HCT116 (cell line): ENCODE data around the gene INTS1.

Experiments
- CEBPB ChIP-seq: IDR thresholded peaks from 2 replicates; pipeline ENCODE4 v1.6.1; 2012; ENCODE audit warnings: low read depth
- SRF ChIP-seq: IDR thresholded peaks from 2 replicates; pipeline ENCODE4 v1.6.1; 2012; ENCODE audit warnings: low read depth
- ZFX ChIP-seq: fragments of 450-650 bp; IDR thresholded peaks from 2 replicates; pipeline ENCODE4 v1.6.1; 2017
- TF ChIP-seq, protein P1 (sequence below), 3 experiments: fragments of 200-600 bp in 1 of 3; sonication (generic) in 1 of 3; IDR thresholded peaks in 2 of 3; conservative IDR thresholded peaks in 1 of 3; 2 replicates each; pipeline ENCODE4 v1.5.1; 2012 to 2017; ENCODE audit warnings: low read depth in 2 of 3, low read length in 2 of 3, antibody characterized with exemption in 1 of 3, borderline replicate concordance in 1 of 3, control low read depth in 1 of 3, mild to moderate bottlenecking in 1 of 3, mixed read lengths in 1 of 3, mixed run types in 1 of 3, moderate library complexity in 1 of 3; ENCODE audit not compliant: insufficient read depth in 1 of 3

DNA sequence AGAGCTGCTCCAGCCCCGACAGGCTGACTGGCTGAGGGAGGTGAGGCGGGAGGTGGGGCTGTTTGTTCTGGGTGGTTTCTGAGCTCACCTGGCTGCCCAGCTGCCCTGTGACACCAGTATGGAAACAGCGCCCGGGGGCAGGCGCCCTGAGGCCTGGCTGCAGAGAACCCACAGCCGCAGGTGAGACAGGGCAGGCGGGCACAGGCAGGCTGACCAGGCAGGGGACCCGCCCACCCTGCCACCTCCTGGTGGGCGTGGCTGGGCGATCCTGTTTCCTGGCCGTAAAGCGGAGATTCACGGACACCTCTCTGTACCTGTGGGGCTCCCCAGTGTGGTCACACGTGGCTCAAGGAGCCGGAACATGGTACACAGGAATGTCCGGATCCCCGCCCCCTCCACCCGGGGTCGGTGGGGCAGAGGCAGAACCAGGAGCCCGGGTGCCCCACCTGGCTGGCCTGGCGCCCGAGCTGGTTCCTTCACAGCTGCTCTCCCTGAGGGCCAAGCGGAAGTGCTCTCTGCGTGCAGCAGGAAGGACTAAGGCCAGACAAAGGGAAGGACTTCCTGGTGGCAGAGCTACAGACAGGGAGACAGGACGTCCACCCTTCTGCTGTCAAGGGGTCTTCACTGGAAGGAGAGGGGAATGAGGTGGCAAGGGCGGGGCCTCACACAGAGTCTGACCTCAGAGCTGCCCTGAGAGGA is 48.8 kb downstream of the INTS1 start:
- TF ChIP-seq SRF (no peak), CEBPB (no peak), ZFX (no peak)
- TF ChIP-seq, protein P1, sequence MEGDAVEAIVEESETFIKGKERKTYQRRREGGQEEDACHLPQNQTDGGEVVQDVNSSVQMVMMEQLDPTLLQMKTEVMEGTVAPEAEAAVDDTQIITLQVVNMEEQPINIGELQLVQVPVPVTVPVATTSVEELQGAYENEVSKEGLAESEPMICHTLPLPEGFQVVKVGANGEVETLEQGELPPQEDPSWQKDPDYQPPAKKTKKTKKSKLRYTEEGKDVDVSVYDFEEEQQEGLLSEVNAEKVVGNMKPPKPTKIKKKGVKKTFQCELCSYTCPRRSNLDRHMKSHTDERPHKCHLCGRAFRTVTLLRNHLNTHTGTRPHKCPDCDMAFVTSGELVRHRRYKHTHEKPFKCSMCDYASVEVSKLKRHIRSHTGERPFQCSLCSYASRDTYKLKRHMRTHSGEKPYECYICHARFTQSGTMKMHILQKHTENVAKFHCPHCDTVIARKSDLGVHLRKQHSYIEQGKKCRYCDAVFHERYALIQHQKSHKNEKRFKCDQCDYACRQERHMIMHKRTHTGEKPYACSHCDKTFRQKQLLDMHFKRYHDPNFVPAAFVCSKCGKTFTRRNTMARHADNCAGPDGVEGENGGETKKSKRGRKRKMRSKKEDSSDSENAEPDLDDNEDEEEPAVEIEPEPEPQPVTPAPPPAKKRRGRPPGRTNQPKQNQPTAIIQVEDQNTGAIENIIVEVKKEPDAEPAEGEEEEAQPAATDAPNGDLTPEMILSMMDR (IDR thresholded peaks at IDR 0.05 in 2 of 3, conservative IDR thresholded peaks at IDR 0.05 in 1 of 3; ENCODE audit: borderline replicate concordance in 1 of 3, insufficient read depth in 1 of 3, low read depth in 2 of 3, low read length in 2 of 3) = no peak
